Astrocyte of the cerebellum (primary cell): ENCODE measurements around the gene PILRA.

Experiments used
- DNase-seq: peaks from one replicate; pipeline ENCODE4 v3.0.0-alpha.2; 2011; ENCODE audit warnings: low read depth
- H3K4me3 ChIP-seq: 2 replicates; pipeline ENCODE4 v1.5.1; 2011; ENCODE audit warnings: mild to moderate bottlenecking, low read depth, low read length, moderate library complexity
- in situ Hi-C: cut with HindIII; loops from 2 replicates; pipeline ENCODE4 v1.10.0; 2017; ENCODE audit warnings: low sequenced_read_pairs
- TF ChIP-seq, protein P1 (sequence below): IDR thresholded peaks from 2 replicates; pipeline ENCODE4 v1.5.1; 2012; ENCODE audit warnings: low read length, low read depth, moderate library complexity, mild to moderate bottlenecking; ENCODE audit errors: missing control alignments

PILRA gene

GRCh38 chr7:100384628-100385294 is 11.5 kb downstream of the PILRA start:
- no peak for DNase-seq
- in situ Hi-C loops = no loop called here
- no peak overlapping the region for H3K4me3 ChIP-seq
- TF ChIP-seq, protein P1, sequence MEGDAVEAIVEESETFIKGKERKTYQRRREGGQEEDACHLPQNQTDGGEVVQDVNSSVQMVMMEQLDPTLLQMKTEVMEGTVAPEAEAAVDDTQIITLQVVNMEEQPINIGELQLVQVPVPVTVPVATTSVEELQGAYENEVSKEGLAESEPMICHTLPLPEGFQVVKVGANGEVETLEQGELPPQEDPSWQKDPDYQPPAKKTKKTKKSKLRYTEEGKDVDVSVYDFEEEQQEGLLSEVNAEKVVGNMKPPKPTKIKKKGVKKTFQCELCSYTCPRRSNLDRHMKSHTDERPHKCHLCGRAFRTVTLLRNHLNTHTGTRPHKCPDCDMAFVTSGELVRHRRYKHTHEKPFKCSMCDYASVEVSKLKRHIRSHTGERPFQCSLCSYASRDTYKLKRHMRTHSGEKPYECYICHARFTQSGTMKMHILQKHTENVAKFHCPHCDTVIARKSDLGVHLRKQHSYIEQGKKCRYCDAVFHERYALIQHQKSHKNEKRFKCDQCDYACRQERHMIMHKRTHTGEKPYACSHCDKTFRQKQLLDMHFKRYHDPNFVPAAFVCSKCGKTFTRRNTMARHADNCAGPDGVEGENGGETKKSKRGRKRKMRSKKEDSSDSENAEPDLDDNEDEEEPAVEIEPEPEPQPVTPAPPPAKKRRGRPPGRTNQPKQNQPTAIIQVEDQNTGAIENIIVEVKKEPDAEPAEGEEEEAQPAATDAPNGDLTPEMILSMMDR = no peak

DNA sequence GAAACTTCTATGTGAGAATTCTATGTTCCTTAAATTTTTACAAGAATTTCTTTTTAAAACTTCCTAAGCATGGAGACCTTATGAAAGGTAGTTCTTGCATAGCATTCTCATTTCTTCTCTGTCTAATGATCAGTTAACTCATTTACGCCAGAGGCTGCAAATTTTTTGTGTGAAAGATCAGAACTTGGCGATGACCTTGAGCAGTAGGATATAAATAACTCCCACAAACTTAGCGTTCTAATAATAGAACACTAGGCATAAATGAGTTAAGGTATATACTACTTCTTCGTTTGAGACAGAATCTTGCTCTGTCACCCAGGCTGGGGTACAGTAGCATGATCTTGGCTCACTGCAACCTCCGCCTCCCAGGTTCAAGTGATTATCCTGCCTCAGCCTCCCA is 13.7 kb downstream of the PILRA start:
- in situ Hi-C loops = no loop called here
- TF ChIP-seq, protein P1 = no peak
- H3K4me3 ChIP-seq = no peak overlapping the region
- DNase-seq = no peak

DNA sequence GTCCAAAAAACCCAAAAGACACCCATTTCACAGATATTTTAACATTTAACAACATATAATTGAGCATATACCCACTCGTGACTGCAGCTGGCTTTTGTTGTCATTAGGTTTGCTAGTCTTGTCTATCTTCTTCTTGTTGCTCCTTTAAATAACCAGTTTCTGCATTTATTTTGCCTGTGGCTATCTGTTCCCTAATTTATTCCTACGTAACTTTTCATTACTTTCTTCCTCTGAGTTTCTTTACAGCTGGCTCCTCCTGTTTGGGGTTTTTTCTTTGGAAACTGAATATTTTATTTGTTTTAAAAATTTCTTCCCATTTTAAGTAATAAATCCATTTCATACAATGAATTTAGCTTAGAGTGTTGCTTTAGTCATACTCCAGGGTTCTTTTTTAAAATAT is 14.4 kb downstream of the PILRA start:
- TF ChIP-seq, protein P1 = no peak
- H3K4me3 ChIP-seq = no peak overlapping the region
- DNase-seq = no peak
- in situ Hi-C loops = no loop called here

DNA sequence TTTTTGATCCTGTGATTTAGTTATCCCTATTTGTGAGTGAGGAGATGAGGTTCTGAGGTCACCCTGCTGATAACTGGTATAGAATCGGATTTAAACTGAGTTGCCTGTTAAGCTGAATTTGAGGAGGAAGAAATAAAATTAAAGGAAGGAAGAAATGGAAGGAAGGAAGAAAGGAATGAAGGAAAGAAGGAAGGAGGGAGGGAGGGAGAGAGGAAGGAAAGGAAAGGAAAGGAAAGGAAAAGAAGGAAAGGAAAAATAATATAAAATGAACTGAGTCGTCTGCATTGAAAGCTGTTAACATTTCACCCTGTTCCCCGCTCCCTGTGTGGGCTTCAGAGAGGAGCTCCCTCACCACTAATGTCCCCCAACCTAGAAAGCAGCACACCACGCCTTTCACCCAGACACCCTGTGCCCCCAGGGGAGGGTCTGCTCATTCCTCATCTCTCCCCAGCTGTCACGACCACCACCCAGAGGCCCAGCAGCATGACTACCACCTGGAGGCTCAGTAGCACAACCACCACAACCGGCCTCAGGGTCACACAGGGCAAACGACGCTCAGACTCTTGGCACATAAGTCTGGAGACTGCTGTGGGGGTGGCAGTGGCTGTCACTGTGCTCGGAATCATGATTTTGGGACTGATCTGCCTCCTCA is 16.3 kb downstream of the PILRA start:
- TF ChIP-seq, protein P1 = no peak

GRCh38 chr7:100390286-100391009 is 17.2 kb downstream of the PILRA start:
- no peak overlapping the region for H3K4me3 ChIP-seq
- in situ Hi-C loops = no loop called here
- TF ChIP-seq, protein P1 = no peak
- no peak for DNase-seq

More for the DNA sequence above, 16.3 kb downstream of the PILRA start:
- no peak overlapping the region for H3K4me3 ChIP-seq
- no peak for DNase-seq
- in situ Hi-C loops = no loop called here

- TF ChIP-seq, protein P1 = no peak
- no peak for DNase-seq
- no peak overlapping the region for H3K4me3 ChIP-seq
- in situ Hi-C loops = no loop called here
These were observed 20.1 kb downstream of the PILRA start for GRCh38 chr7:100393233-100393905.
